IMR-90 (cell line): ENCODE results near the gene CD2AP. TPM values are rescaled to one million over a fixed set of nuclear protein-coding genes. Genes with fewer than 3 reads are reported as not detected.

Experiments
- ATAC-seq: fragments of 200-7000 bp; cut with Tn5 transposase; 2 replicates; pipeline ENCODE4 v1.9.1; 2020; ENCODE audit warnings: low read depth, mild to moderate bottlenecking, moderate library complexity
- BruUV-seq: library from RNA; stranded (reverse); fragments of 400-500 nt; replicated peaks from 2 replicates; lab custom pipeline; 2021; lab: Mats Ljungman, UMichigan
- CTCF ChIA-PET: fragments of 300-600 bp; formaldehyde crosslinking; extraction: SDS; loops from one replicate; lab custom pipeline; 2021; ENCODE audit warnings: antibody characterized with exemption; lab: Yijun Ruan, JAX
- POLR2A ChIA-PET: fragments of 300-600 bp; sonication (Branson Sonifier 250); formaldehyde crosslinking; loops from one replicate; lab custom pipeline; 2022; ENCODE audit warnings: antibody characterized with exemption; ENCODE audit not compliant: unreplicated experiment; lab: Charles Lee
- DNase-seq: peaks from one replicate; pipeline ENCODE4 v3.0.0; 2013
- H2AFZ ChIP-seq: replicated peaks from 2 replicates; pipeline ENCODE3; 2013; ENCODE audit warnings: low read length, mild to moderate bottlenecking; ENCODE audit not compliant: poor library complexity
- H2AK5ac ChIP-seq: 2 replicates; pipeline ENCODE4 v1.6.1; 2013; ENCODE audit warnings: low read depth, low read length, inconsistent platforms
- H2AK9ac ChIP-seq: replicated peaks from 2 replicates; pipeline ENCODE3; 2013; ENCODE audit warnings: mild to moderate bottlenecking, low read depth, low read length, moderate library complexity; ENCODE audit not compliant: poor library complexity
- H2BK120ac ChIP-seq: 2 replicates; pipeline ENCODE4 v1.6.1; 2013; ENCODE audit warnings: low read depth, low read length, inconsistent platforms
- H2BK15ac ChIP-seq: 3 replicates; pipeline ENCODE4 v1.6.1; 2013; ENCODE audit warnings: low read depth, low read length, inconsistent platforms
- H2BK20ac ChIP-seq: 2 replicates; pipeline ENCODE4 v1.6.1; 2013; ENCODE audit warnings: low read depth, mild to moderate bottlenecking, inconsistent platforms, low read length, moderate library complexity
- H2BK5ac ChIP-seq: 2 replicates; pipeline ENCODE4 v1.6.1; 2013; ENCODE audit warnings: mild to moderate bottlenecking, low read depth, low read length, inconsistent platforms; ENCODE audit not compliant: poor library complexity, severe bottlenecking
- H3K14ac ChIP-seq: replicated peaks from 2 replicates; pipeline ENCODE4 v1.6.1; 2013; ENCODE audit warnings: low read depth, low read length, inconsistent platforms
- H3K18ac ChIP-seq: 2 replicates; pipeline ENCODE4 v1.6.1; 2013; ENCODE audit warnings: low read depth, low read length, control low read depth
- H3K23ac ChIP-seq: 2 replicates; pipeline ENCODE4 v1.6.1; 2013; ENCODE audit warnings: low read depth, low read length, inconsistent platforms
- H3K27ac ChIP-seq: 2 replicates; pipeline ENCODE4 v1.5.1; 2013; ENCODE audit warnings: mild to moderate bottlenecking, control low read depth, low read length; ENCODE audit not compliant: insufficient read depth
- H3K27me3 ChIP-seq: 2 replicates; pipeline ENCODE4 v1.6.1; 2013; ENCODE audit warnings: low read length; ENCODE audit not compliant: control insufficient read depth, insufficient read depth
- H3K36me3 ChIP-seq: 2 replicates; pipeline ENCODE4 v1.6.1; 2013; ENCODE audit warnings: low read length, mixed read lengths; ENCODE audit not compliant: control insufficient read depth, insufficient read depth
- H3K4ac ChIP-seq: 2 replicates; pipeline ENCODE4 v1.6.1; 2013; ENCODE audit warnings: low read depth, low read length, inconsistent platforms
- H3K4me1 ChIP-seq: 2 replicates; pipeline ENCODE4 v1.6.1; 2013; ENCODE audit warnings: low read length, mixed read lengths; ENCODE audit not compliant: control insufficient read depth, insufficient read depth
- H3K4me2 ChIP-seq: 2 replicates; pipeline ENCODE4 v1.6.1; 2013; ENCODE audit warnings: low read depth, mild to moderate bottlenecking, control low read depth, low read length, moderate library complexity
- H3K4me3 ChIP-seq: 2 replicates; pipeline ENCODE4 v1.5.1; 2013; ENCODE audit warnings: low read depth, mild to moderate bottlenecking, control low read depth, low read length, moderate library complexity; ENCODE audit not compliant: insufficient read depth
- H3K56ac ChIP-seq: 2 replicates; pipeline ENCODE4 v1.6.1; 2013; ENCODE audit warnings: low read length, inconsistent platforms; ENCODE audit not compliant: insufficient read depth; ENCODE audit errors: extremely low read depth
- H3K79me1 ChIP-seq, 2 experiments: 2 replicates each; pipeline ENCODE4 v1.6.1; 2013; ENCODE audit warnings: low read length in 2 of 2, inconsistent platforms in 1 of 2, low read depth in 1 of 2
- H3K9ac ChIP-seq: 2 replicates; pipeline ENCODE4 v1.6.1; 2013; ENCODE audit warnings: low read depth, low read length, control low read depth
- H3K9me1 ChIP-seq: 2 replicates; pipeline ENCODE4 v1.6.1; 2013; ENCODE audit warnings: low read length, inconsistent platforms; ENCODE audit not compliant: insufficient read depth
- H3K9me3 ChIP-seq: 2 replicates; pipeline ENCODE4 v1.6.1; 2013; ENCODE audit warnings: low read length; ENCODE audit not compliant: control insufficient read depth, insufficient read depth
- H4K20me1 ChIP-seq: 2 replicates; pipeline ENCODE4 v1.6.1; 2013; ENCODE audit warnings: low read length, inconsistent platforms; ENCODE audit not compliant: insufficient read depth
- H4K5ac ChIP-seq: 2 replicates; pipeline ENCODE4 v1.6.1; 2013; ENCODE audit warnings: mild to moderate bottlenecking, low read depth, low read length, control low read depth
- H4K8ac ChIP-seq, 2 experiments: 2 replicates each; pipeline ENCODE4 v1.6.1; 2013; ENCODE audit warnings: low read depth in 2 of 2, low read length in 2 of 2, control low read depth in 1 of 2, inconsistent platforms in 1 of 2
- H4K91ac ChIP-seq: 2 replicates; pipeline ENCODE4 v1.6.1; 2013; ENCODE audit warnings: low read depth, low read length, inconsistent platforms; ENCODE audit not compliant: insufficient read depth
- BHLHE40 ChIP-seq: fragments of 150-350 bp; IDR thresholded peaks from 2 replicates; pipeline ENCODE4 v1.6.1; 2016; ENCODE audit warnings: mild to moderate bottlenecking, low read depth, low read length
- CEBPB ChIP-seq: IDR thresholded peaks from 2 replicates; pipeline ENCODE4 v1.6.1; 2012; ENCODE audit warnings: low read depth, low read length, improper control_type of control experiment
- CHD1 ChIP-seq: IDR thresholded peaks from 2 replicates; pipeline ENCODE4 v1.6.1; 2012; ENCODE audit warnings: low read depth, low read length, improper control_type of control experiment
- CTCF ChIP-seq: conservative IDR thresholded peaks from 2 replicates; pipeline ENCODE4 v1.5.1; 2012; ENCODE audit warnings: mild to moderate bottlenecking, low read depth, low read length, improper control_type of control experiment
- ELK1 ChIP-seq: fragments of 150-350 bp; IDR thresholded peaks from 2 replicates; pipeline ENCODE4 v1.6.1; 2016; ENCODE audit warnings: low read depth, mild to moderate bottlenecking, low read length, moderate library complexity, borderline replicate concordance
- FOS ChIP-seq: fragments of 150-350 bp; IDR thresholded peaks from 2 replicates; pipeline ENCODE4 v1.6.1; 2016; ENCODE audit warnings: low read depth, low read length
- MAFK ChIP-seq: IDR thresholded peaks from 2 replicates; pipeline ENCODE4 v1.6.1; 2012; ENCODE audit warnings: low read depth, low read length, improper control_type of control experiment
- MXI1 ChIP-seq: IDR thresholded peaks from 2 replicates; pipeline ENCODE4 v1.6.1; 2012; ENCODE audit warnings: low read depth, mild to moderate bottlenecking, low read length, moderate library complexity, borderline replicate concordance
- NFE2L2 ChIP-seq: fragments of 150-350 bp; IDR thresholded peaks from 2 replicates; pipeline ENCODE4 v1.6.1; 2016; ENCODE audit warnings: low read depth, mild to moderate bottlenecking, low read length
- RAD21 ChIP-seq: IDR thresholded peaks from 2 replicates; pipeline ENCODE4 v1.6.1; 2012; ENCODE audit warnings: low read length, improper control_type of control experiment
- RCOR1 ChIP-seq: IDR thresholded peaks from 2 replicates; pipeline ENCODE4 v1.6.1; 2012; ENCODE audit warnings: mild to moderate bottlenecking, low read length, improper control_type of control experiment; ENCODE audit not compliant: insufficient replicate concordance
- WGBS, 2 experiments: methylation state at CpG; one replicate each; pipeline versions ENCODE4 v1.1.5 to v1.1.7; 2013; ENCODE audit warnings: missing lambda C conversion rate in 2 of 2; ENCODE audit not compliant: insufficient read length in 1 of 2; ENCODE audit errors: extremely low coverage in 2 of 2; 5-methylcytosine and 5-hydroxymethylcytosine counted together
- dilution Hi-C: fragments of 300-500 bp; cut with HindIII; formaldehyde crosslinking; loops from one replicate; pipeline ENCODE4 v1.14.3; 2018; ENCODE audit warnings: low sequenced_read_pairs; ENCODE audit not compliant: unreplicated experiment
- in situ Hi-C: fragments of 300-500 bp; cut with MboI; formaldehyde crosslinking; loops from 3 replicates; pipeline ENCODE4 v1.14.3; 2019; ENCODE audit warnings: low sequenced_read_pairs, inconsistent platforms, mixed read lengths
- intact Hi-C: fragments of 100-400 bp; cut with micrococcal nuclease; formaldehyde crosslinking; loops from 2 replicates; pipeline ENCODE4 v1.10.0; 2022
- polyA plus RNA-seq, 3 experiments: library from polyadenylated mRNA; depleted of rRNA; stranded (reverse); fragments of >200 nt; gene quantifications; 2 replicates each; pipeline ENCODE4 v1.2.3, GENCODE V29; 2012; ENCODE audit warnings: low replicate concordance in 1 of 3
- total RNA-seq: library from RNA; depleted of rRNA; stranded (reverse); fragments of >200 nt; gene quantifications from 2 replicates; pipeline ENCODE4 v1.2.3, GENCODE V29; 2012

CD2AP gene
- total and polyA plus RNA-seq, 2 of the 4 experiments (the other 2 are of a cell fraction), result 5.3 to 7.5 TPM

- ChIA-PET CTCF (interaction anchor here (0.6 kb wide), 1 partner anchor 17 kb away, joined by 5 read pairs; no protein-coding TSS in a partner anchor), POLR2A (interaction anchor here (0.7 kb wide), 1 partner anchor 39 kb away, joined by 4 read pairs; no protein-coding TSS in a partner anchor)
- Histone ChIP-seq H2AFZ (no peak overlapping the region), H3K23ac (peak overlapping the region; percentile 76; the same call in 1 of the 2 replicates), H3K9me1 (peaks cover 6% of the 10 kb centered on the region; the same call in 1 of the 2 replicates), H2BK15ac (no peak overlapping the region), H4K20me1 (peaks cover 33% of the 10 kb centered on the region; the same call in 1 of the 2 replicates), H3K56ac (no peak overlapping the region), H4K5ac (no peak overlapping the region), H3K36me3 (no peaks in the 10 kb centered on the region), H4K8ac (no peak overlapping the region), H4K91ac (no peak overlapping the region), H2BK5ac (peak overlapping the region; percentile 66), H3K27me3 (no peaks in the 10 kb centered on the region), H3K18ac (no peak overlapping the region), H3K27ac (no peak overlapping the region), H3K4ac (no peak overlapping the region), H3K14ac (no peak overlapping the region), H3K9ac (no peak overlapping the region), H3K4me1 (peaks cover 2% of the 10 kb centered on the region), H2AK5ac (no peak overlapping the region), H3K79me1 (peaks cover 4 to 53% of the 10 kb centered on the region in 2 experiments; a peak in 3 of 4 replicates), H3K4me3 (no peak overlapping the region), H2AK9ac (no peak overlapping the region), H3K9me3 (no peaks in the 10 kb centered on the region), H3K4me2 (peak overlapping the region; percentile 23; the same call in 1 of the 2 replicates), H2BK120ac (no peak overlapping the region), H2BK20ac (no peak overlapping the region; the same call in 1 of the 2 replicates)
- DNase-seq (peak; percentile 35), ATAC-seq (no peak)
- intact Hi-C loops (no loop called here), dilution Hi-C loops (no loop called here), in situ Hi-C loops (no loop called here)
- TF ChIP-seq NFE2L2, result no peak
- TF ChIP-seq FOS, result no peak
- TF ChIP-seq MAFK, result no peak
- no peak for TF ChIP-seq CEBPB
- TF ChIP-seq ELK1, result no peak
- no peak for TF ChIP-seq MXI1
- no peak for TF ChIP-seq RAD21
- TF ChIP-seq BHLHE40, result no peak
- TF ChIP-seq CTCF, result no peak
- no peak for TF ChIP-seq CHD1
- TF ChIP-seq RCOR1, result no peak
- WGBS, 2 experiments, result no CpG with 5 or more reads among the region's 1 CpG
- BruUV-seq, result no TSS peak
These were observed 6.4 kb downstream of the CD2AP start for GRCh38 chr6:47483853-47484546.
